SK-N-SH (cell line): ENCODE data around the gene GRWD1. TPM values are rescaled to one million over a fixed set of nuclear protein-coding genes. Genes with fewer than 3 reads are reported as not detected.

Source experiments
- CTCF ChIA-PET: fragments of 300-600, 350-600 bp; formaldehyde crosslinking; extraction: SDS; loops from one replicate; lab custom pipeline; 2021; lab: Yijun Ruan, JAX
- POLR2A ChIA-PET: fragments of 350-600 bp; sonication (Branson Sonifier 250); formaldehyde crosslinking; extraction: SDS; loops from one replicate; lab custom pipeline; 2020; ENCODE audit warnings: antibody characterized with exemption, inconsistent platforms; lab: Yijun Ruan, JAX
- DNase-seq: peaks from one replicate; pipeline ENCODE4 v3.0.0; 2012
- H2AFZ ChIP-seq: fragments of 200-600 bp; sonication (generic); 2 replicates; pipeline ENCODE4 v1.8.1; 2016; ENCODE audit warnings: antibody characterized with exemption, mild to moderate bottlenecking, low read depth
- H3F3A ChIP-seq: fragments of 200-600 bp; sonication (generic); replicated peaks from 2 replicates; pipeline ENCODE3; 2016; ENCODE audit warnings: antibody characterized with exemption, mild to moderate bottlenecking; ENCODE audit not compliant: insufficient read depth
- H3K27ac ChIP-seq, 2 experiments: fragments of 200-500 bp in 1 of 2; fragments of 200-600 bp in 1 of 2; sonication (Bioruptor generic) in 1 of 2; sonication (generic), shearing (Covaris generic) in 1 of 2; 2 replicates each; pipeline versions ENCODE4 v1.5.1 to v1.6.1; 2014 to 2016; ENCODE audit warnings: low read depth in 2 of 2, inconsistent platforms in 1 of 2, low read length in 1 of 2, mild to moderate bottlenecking in 1 of 2, mixed read lengths in 1 of 2
- H3K27me3 ChIP-seq: fragments of 200-600 bp; sonication (generic), shearing (Covaris generic); 2 replicates; pipeline ENCODE4 v1.6.1; 2016; ENCODE audit warnings: mixed run types; ENCODE audit not compliant: insufficient read depth
- H3K36me3 ChIP-seq, 2 experiments: fragments of 200-500 bp in 1 of 2; fragments of 200-600 bp in 1 of 2; sonication (Bioruptor generic) in 1 of 2; sonication (generic) in 1 of 2; replicated peaks in 1 of 2; 2 replicates each; pipeline versions ENCODE3 to v1.5.1; 2014 to 2016; ENCODE audit warnings: low read length in 1 of 2, mild to moderate bottlenecking in 1 of 2; ENCODE audit not compliant: insufficient read depth in 2 of 2, control insufficient read depth in 1 of 2
- H3K4me1 ChIP-seq, 2 experiments: fragments of 200-500 bp in 1 of 2; fragments of 200-600 bp in 1 of 2; sonication (Bioruptor generic) in 1 of 2; sonication (generic), shearing (Covaris generic) in 1 of 2; 2 replicates each; pipeline versions ENCODE4 v1.5.1 to v1.6.1; 2014 to 2016; ENCODE audit warnings: low read depth in 1 of 2, low read length in 1 of 2, mixed run types in 1 of 2; ENCODE audit not compliant: insufficient read depth in 2 of 2, control insufficient read depth in 1 of 2
- H3K4me2 ChIP-seq: fragments of 200-600 bp; sonication (generic), shearing (Covaris generic); 2 replicates; pipeline ENCODE4 v1.6.1; 2017; ENCODE audit warnings: mixed run types
- H3K4me3 ChIP-seq, 2 experiments: fragments of 200-500 bp in 1 of 2; fragments of 200-600 bp in 1 of 2; sonication (Bioruptor generic) in 1 of 2; sonication (generic), shearing (Covaris generic) in 1 of 2; 2 replicates each; pipeline versions ENCODE4 v1.5.1 to v1.8.1; 2014 to 2016; ENCODE audit warnings: low read depth in 2 of 2, inconsistent platforms in 1 of 2, low read length in 1 of 2, mild to moderate bottlenecking in 1 of 2, mixed read lengths in 1 of 2, moderate library complexity in 1 of 2
- H3K79me2 ChIP-seq: fragments of 200-600 bp; sonication (generic); 2 replicates; pipeline ENCODE4 v1.8.1; 2017; ENCODE audit warnings: mild to moderate bottlenecking; ENCODE audit not compliant: insufficient read depth
- H3K9ac ChIP-seq: fragments of 200-600 bp; sonication (generic); 2 replicates; pipeline ENCODE4 v1.6.1; 2017; ENCODE audit warnings: mixed run types
- H3K9me2 ChIP-seq: fragments of 200-600 bp; sonication (generic); 2 replicates; pipeline ENCODE4 v1.6.1; 2017; ENCODE audit warnings: mixed run types
- H3K9me3 ChIP-seq: fragments of 200-600 bp; sonication (generic); 2 replicates; pipeline ENCODE4 v1.6.1; 2017; ENCODE audit warnings: mixed run types, mild to moderate bottlenecking, moderate library complexity
- H4K20me1 ChIP-seq: fragments of 200-600 bp; sonication (generic); 2 replicates; pipeline ENCODE4 v1.6.1; 2017; ENCODE audit warnings: mild to moderate bottlenecking, mixed run types; ENCODE audit not compliant: insufficient read depth
- CHD2 ChIP-seq: fragments of 150-350 bp; IDR thresholded peaks from 2 replicates; pipeline ENCODE4 v1.6.1; 2018; ENCODE audit warnings: low read length; ENCODE audit not compliant: partially characterized antibody
- FOSL2 ChIP-seq: IDR thresholded peaks from 2 replicates; pipeline ENCODE4 v1.4.0; 2012; ENCODE audit warnings: low read depth, mild to moderate bottlenecking, moderate library complexity, borderline replicate concordance
- GABPA ChIP-seq: IDR thresholded peaks from 2 replicates; pipeline ENCODE4 v1.4.0; 2012; ENCODE audit warnings: low read depth, mild to moderate bottlenecking
- JUND ChIP-seq: IDR thresholded peaks from 2 replicates; pipeline ENCODE4 v1.4.0; 2012
- NRF1 ChIP-seq: IDR thresholded peaks from 2 replicates; pipeline ENCODE4 v1.6.1; 2012; ENCODE audit warnings: low read depth, mild to moderate bottlenecking, low read length
- RCOR1 ChIP-seq: fragments of 150-350 bp; IDR thresholded peaks from 2 replicates; pipeline ENCODE4 v1.6.1; 2017; ENCODE audit warnings: antibody characterized with exemption, low read length
- RXRA ChIP-seq: IDR thresholded peaks from 2 replicates; pipeline ENCODE4 v1.4.0; 2012; ENCODE audit warnings: low read depth, mild to moderate bottlenecking, borderline replicate concordance
- SMC3 ChIP-seq: IDR thresholded peaks from 2 replicates; pipeline ENCODE4 v1.6.1; 2012; ENCODE audit warnings: low read depth, low read length, improper control_type of control experiment
- TCF12 ChIP-seq: IDR thresholded peaks from 2 replicates; pipeline ENCODE4 v1.4.0; 2012
- YY1 ChIP-seq: IDR thresholded peaks from 2 replicates; pipeline ENCODE4 v1.4.0; 2012; ENCODE audit warnings: low read depth, mild to moderate bottlenecking
- WGBS: methylation state at CpG from one replicate; pipeline ENCODE4 v1.1.6; 2017; ENCODE audit warnings: low lambda C conversion rate; 5-methylcytosine and 5-hydroxymethylcytosine counted together
- polyA plus RNA-seq, 3 experiments: library from polyadenylated mRNA; depleted of rRNA; stranded (reverse); fragments of >200 nt; gene quantifications; 2 replicates each; pipeline ENCODE4 v1.2.3, GENCODE V29; 2012
- TF ChIP-seq, protein P1 (sequence below): fragments of 150-350 bp; IDR thresholded peaks from 2 replicates; pipeline ENCODE4 v1.6.1; 2017; ENCODE audit warnings: antibody characterized with exemption, low read length, low read depth, borderline replicate concordance
- TF ChIP-seq, protein P2 (sequence below): IDR thresholded peaks from 2 replicates; pipeline ENCODE4 v1.4.0; 2012; ENCODE audit warnings: low read depth, borderline replicate concordance
- TF ChIP-seq, protein P3 (sequence below): IDR thresholded peaks from 2 replicates; pipeline ENCODE4 v1.4.0; 2012; ENCODE audit warnings: low read depth, borderline replicate concordance
- TF ChIP-seq, protein P4 (sequence below): IDR thresholded peaks from 2 replicates; pipeline ENCODE4 v1.4.0; 2012; ENCODE audit warnings: low read depth
- TF ChIP-seq, protein P5 (sequence below): IDR thresholded peaks from 2 replicates; pipeline ENCODE4; 2012
- TF ChIP-seq, protein P6 (sequence below): fragments of 200-600 bp; sonication (generic); IDR thresholded peaks from 2 replicates; pipeline ENCODE4 v1.6.1; 2017; ENCODE audit warnings: antibody characterized with exemption, mild to moderate bottlenecking, moderate library complexity
- TF ChIP-seq, protein P7 (sequence below): fragments of 150-350 bp; IDR thresholded peaks from 2 replicates; pipeline ENCODE4 v1.6.1; 2016; ENCODE audit warnings: mild to moderate bottlenecking, low read depth, low read length

GRWD1 gene
- polyA plus RNA-seq, 1 of the 3 experiments (the other 2 are of a cell fraction) = 36.6 TPM

DNA sequence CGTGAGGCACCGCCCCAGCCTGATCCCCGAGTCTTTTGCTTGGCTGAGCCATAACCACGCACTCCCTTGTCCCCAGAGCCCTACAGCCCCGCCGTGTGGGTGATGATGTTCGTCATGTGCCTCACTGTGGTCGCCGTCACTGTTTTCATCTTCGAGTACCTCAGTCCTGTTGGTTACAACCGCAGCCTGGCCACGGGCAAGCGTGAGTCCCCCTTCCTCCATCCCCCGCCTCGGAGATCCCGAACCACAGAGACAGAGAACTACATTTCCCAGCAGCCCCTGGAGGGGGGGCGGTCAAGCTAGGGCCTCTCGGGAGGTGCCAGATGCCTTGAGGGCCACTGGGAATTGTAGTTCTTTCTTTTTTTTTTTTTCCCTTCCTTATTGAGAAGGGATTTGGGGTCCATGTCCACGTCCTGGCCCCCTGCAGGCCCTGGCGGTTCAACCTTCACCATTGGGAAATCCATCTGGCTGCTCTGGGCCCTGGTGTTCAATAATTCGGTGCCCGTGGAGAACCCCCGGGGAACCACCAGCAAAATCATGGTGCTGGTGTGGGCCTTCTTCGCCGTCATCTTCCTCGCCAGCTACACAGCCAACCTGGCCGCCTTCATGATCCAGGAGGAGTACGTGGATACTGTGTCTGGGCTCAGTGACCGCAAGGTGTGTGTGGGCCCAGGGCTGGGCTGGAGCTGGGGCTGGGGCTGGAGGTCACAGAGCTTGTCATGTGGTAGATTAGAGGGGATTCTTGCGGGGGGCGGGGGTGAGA is 26.4 kb upstream of the GRWD1 start:
- Histone ChIP-seq H3K79me2 (no peaks in the 10 kb centered on the region), H3K4me3 (no peak overlapping the region), H3K9me2 (no peaks in the 10 kb centered on the region), H3K9me3 (no peaks in the 10 kb centered on the region), H3K36me3 (no peaks in the 10 kb centered on the region), H2AFZ (no peak overlapping the region), H3K4me2 (no peak overlapping the region), H3F3A (peaks cover 9% of the 10 kb centered on the region), H3K9ac (no peak overlapping the region), H3K4me1 (no peaks in the 10 kb centered on the region; a peak in 2 of 4 replicates), H3K27ac (no peak overlapping the region), H4K20me1 (no peaks in the 10 kb centered on the region), H3K27me3 (no peaks in the 10 kb centered on the region)
- POLR2A ChIA-PET = interaction anchor here (0.9 kb wide), 1 partner anchor 1572 kb away, joined by 3 read pairs; no protein-coding TSS in a partner anchor
- 80% methylated on average over 31 of the region's 31 CpGs for WGBS
- CTCF ChIA-PET = interaction anchor here (1.2 to 1.6 kb wide), 2 partner anchors 20 to 71 kb away, joined by 3 to 4 read pairs; no protein-coding TSS in a partner anchor
- no peak for TF ChIP-seq FOSL2
- no peak for TF ChIP-seq RXRA
- TF ChIP-seq RCOR1 = no peak
- peak; percentile 90 for TF ChIP-seq CHD2
- TF ChIP-seq, protein P1, sequence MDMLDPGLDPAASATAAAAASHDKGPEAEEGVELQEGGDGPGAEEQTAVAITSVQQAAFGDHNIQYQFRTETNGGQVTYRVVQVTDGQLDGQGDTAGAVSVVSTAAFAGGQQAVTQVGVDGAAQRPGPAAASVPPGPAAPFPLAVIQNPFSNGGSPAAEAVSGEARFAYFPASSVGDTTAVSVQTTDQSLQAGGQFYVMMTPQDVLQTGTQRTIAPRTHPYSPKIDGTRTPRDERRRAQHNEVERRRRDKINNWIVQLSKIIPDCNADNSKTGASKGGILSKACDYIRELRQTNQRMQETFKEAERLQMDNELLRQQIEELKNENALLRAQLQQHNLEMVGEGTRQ = no peak
- TF ChIP-seq, protein P2, sequence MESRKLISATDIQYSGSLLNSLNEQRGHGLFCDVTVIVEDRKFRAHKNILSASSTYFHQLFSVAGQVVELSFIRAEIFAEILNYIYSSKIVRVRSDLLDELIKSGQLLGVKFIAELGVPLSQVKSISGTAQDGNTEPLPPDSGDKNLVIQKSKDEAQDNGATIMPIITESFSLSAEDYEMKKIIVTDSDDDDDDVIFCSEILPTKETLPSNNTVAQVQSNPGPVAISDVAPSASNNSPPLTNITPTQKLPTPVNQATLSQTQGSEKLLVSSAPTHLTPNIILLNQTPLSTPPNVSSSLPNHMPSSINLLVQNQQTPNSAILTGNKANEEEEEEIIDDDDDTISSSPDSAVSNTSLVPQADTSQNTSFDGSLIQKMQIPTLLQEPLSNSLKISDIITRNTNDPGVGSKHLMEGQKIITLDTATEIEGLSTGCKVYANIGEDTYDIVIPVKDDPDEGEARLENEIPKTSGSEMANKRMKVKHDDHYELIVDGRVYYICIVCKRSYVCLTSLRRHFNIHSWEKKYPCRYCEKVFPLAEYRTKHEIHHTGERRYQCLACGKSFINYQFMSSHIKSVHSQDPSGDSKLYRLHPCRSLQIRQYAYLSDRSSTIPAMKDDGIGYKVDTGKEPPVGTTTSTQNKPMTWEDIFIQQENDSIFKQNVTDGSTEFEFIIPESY = peak; percentile 39; the same call in 1 of the 2 replicates
- no peak for TF ChIP-seq JUND
- no peak for TF ChIP-seq TCF12
- no peak for TF ChIP-seq GABPA
- no peak for TF ChIP-seq SMC3
- TF ChIP-seq, protein P3, sequence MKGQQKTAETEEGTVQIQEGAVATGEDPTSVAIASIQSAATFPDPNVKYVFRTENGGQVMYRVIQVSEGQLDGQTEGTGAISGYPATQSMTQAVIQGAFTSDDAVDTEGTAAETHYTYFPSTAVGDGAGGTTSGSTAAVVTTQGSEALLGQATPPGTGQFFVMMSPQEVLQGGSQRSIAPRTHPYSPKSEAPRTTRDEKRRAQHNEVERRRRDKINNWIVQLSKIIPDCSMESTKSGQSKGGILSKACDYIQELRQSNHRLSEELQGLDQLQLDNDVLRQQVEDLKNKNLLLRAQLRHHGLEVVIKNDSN = no peak
- TF ChIP-seq, protein P4, sequence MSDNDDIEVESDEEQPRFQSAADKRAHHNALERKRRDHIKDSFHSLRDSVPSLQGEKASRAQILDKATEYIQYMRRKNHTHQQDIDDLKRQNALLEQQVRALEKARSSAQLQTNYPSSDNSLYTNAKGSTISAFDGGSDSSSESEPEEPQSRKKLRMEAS = no peak
- DNase-seq = peak; percentile 87

DNA sequence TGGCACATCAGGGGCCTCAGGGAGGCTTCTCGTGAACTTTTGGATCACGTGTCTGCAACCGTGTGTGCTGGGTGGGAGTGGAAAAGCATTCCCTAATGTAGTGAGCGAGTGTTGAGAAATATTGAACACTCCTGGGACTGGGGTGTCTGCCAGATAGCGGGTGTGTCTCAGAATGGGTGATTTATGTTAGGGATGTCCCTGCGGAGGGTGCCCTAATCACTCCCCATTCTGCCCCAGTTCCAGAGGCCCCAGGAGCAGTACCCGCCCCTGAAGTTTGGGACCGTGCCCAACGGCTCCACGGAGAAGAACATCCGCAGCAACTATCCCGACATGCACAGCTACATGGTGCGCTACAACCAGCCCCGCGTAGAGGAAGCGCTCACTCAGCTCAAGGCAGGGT is 24.2 kb upstream of the GRWD1 start:
- 80% methylated on average over 15 of the region's 16 CpGs for WGBS
- H3K9me3 ChIP-seq = no peaks in the 10 kb centered on the region
- H3K9ac ChIP-seq = no peak overlapping the region
- H3K27me3 ChIP-seq = no peaks in the 10 kb centered on the region
- ChIA-PET POLR2A (no interaction called here), CTCF (no interaction called here)
- no peaks in the 10 kb centered on the region for H3K79me2 ChIP-seq
- H3K36me3 ChIP-seq = no peaks in the 10 kb centered on the region
- no peak for DNase-seq
- H3K4me1 ChIP-seq = peaks cover 0 to 4% of the 10 kb centered on the region in 2 experiments; a peak in 2 of 4 replicates
- H4K20me1 ChIP-seq = no peaks in the 10 kb centered on the region
- H3F3A ChIP-seq = peaks cover 18% of the 10 kb centered on the region
- no peak overlapping the region for H2AFZ ChIP-seq
- no peak overlapping the region for H3K4me2 ChIP-seq
- no peak overlapping the region for H3K27ac ChIP-seq
- H3K4me3 ChIP-seq = no peak overlapping the region
- no peaks in the 10 kb centered on the region for H3K9me2 ChIP-seq
- TF ChIP-seq YY1 = no peak
- TF ChIP-seq, protein P5, sequence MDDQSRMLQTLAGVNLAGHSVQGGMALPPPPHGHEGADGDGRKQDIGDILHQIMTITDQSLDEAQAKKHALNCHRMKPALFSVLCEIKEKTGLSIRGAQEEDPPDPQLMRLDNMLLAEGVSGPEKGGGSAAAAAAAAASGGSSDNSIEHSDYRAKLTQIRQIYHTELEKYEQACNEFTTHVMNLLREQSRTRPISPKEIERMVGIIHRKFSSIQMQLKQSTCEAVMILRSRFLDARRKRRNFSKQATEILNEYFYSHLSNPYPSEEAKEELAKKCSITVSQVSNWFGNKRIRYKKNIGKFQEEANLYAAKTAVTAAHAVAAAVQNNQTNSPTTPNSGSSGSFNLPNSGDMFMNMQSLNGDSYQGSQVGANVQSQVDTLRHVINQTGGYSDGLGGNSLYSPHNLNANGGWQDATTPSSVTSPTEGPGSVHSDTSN = no peak
- TF ChIP-seq, protein P6, sequence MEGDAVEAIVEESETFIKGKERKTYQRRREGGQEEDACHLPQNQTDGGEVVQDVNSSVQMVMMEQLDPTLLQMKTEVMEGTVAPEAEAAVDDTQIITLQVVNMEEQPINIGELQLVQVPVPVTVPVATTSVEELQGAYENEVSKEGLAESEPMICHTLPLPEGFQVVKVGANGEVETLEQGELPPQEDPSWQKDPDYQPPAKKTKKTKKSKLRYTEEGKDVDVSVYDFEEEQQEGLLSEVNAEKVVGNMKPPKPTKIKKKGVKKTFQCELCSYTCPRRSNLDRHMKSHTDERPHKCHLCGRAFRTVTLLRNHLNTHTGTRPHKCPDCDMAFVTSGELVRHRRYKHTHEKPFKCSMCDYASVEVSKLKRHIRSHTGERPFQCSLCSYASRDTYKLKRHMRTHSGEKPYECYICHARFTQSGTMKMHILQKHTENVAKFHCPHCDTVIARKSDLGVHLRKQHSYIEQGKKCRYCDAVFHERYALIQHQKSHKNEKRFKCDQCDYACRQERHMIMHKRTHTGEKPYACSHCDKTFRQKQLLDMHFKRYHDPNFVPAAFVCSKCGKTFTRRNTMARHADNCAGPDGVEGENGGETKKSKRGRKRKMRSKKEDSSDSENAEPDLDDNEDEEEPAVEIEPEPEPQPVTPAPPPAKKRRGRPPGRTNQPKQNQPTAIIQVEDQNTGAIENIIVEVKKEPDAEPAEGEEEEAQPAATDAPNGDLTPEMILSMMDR = no peak
- TF ChIP-seq, protein P7, sequence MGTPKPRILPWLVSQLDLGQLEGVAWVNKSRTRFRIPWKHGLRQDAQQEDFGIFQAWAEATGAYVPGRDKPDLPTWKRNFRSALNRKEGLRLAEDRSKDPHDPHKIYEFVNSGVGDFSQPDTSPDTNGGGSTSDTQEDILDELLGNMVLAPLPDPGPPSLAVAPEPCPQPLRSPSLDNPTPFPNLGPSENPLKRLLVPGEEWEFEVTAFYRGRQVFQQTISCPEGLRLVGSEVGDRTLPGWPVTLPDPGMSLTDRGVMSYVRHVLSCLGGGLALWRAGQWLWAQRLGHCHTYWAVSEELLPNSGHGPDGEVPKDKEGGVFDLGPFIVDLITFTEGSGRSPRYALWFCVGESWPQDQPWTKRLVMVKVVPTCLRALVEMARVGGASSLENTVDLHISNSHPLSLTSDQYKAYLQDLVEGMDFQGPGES = no peak
- TF ChIP-seq, protein P2 = no peak
- no peak for TF ChIP-seq NRF1
